Hepatocyte (in vitro differentiated cells): ENCODE data around the gene EPAS1. TPM values are rescaled to one million over a fixed set of nuclear protein-coding genes. Genes with fewer than 3 reads are reported as not detected.
A peak's percentile ranks its signal among the peaks of the same experiment; 100 is the strongest.

ENCODE experiments used
- DNase-seq: peaks from one replicate; pipeline ENCODE4 v3.0.0-alpha.2; 2016; ENCODE audit warnings: low spot score
- H2AFZ ChIP-seq: fragments of 200-600 bp; sonication (generic); 2 replicates; pipeline ENCODE4 v1.6.0; 2016; ENCODE audit warnings: antibody characterized with exemption, mild to moderate bottlenecking
- H3K27ac ChIP-seq: fragments of 200-600 bp; sonication (generic); 2 replicates; pipeline ENCODE4 v1.5.1; 2016; ENCODE audit warnings: mild to moderate bottlenecking
- H3K27me3 ChIP-seq: fragments of 200-600 bp; sonication (generic); 2 replicates; pipeline ENCODE4 v1.6.1; 2016
- H3K36me3 ChIP-seq: fragments of 200-600 bp; sonication (generic); replicated peaks from 2 replicates; pipeline ENCODE4 v1.5.1; 2016; ENCODE audit warnings: low read depth; ENCODE audit not compliant: insufficient read depth
- H3K4me1 ChIP-seq: fragments of 200-600 bp; sonication (generic); 2 replicates; pipeline ENCODE4 v1.5.1; 2016; ENCODE audit warnings: mild to moderate bottlenecking, moderate library complexity; ENCODE audit not compliant: insufficient read depth
- H3K4me2 ChIP-seq: fragments of 200-600 bp; sonication (generic); 2 replicates; pipeline ENCODE4 v1.6.0; 2016
- H3K4me3 ChIP-seq: fragments of 200-600 bp; sonication (generic); 2 replicates; pipeline ENCODE4 v1.5.1; 2016; ENCODE audit warnings: mild to moderate bottlenecking
- H3K79me2 ChIP-seq: fragments of 200-600 bp; sonication (generic); 2 replicates; pipeline ENCODE4 v1.6.0; 2017; ENCODE audit warnings: mild to moderate bottlenecking
- H3K9me2 ChIP-seq: fragments of 200-600 bp; sonication (generic); replicated peaks from 2 replicates; pipeline ENCODE4 v1.6.0; 2017; ENCODE audit warnings: mild to moderate bottlenecking; ENCODE audit not compliant: insufficient read depth
- H3K9me3 ChIP-seq: fragments of 200-600 bp; sonication (generic); 2 replicates; pipeline ENCODE4 v1.5.1; 2016; ENCODE audit warnings: low read depth, mild to moderate bottlenecking
- H4K20me1 ChIP-seq: fragments of 200-600 bp; sonication (generic); 2 replicates; pipeline ENCODE4 v1.6.0; 2016; ENCODE audit warnings: mild to moderate bottlenecking; ENCODE audit not compliant: insufficient read depth, poor library complexity, severe bottlenecking
- CTCF ChIP-seq: fragments of 200-600 bp; sonication (generic); IDR thresholded peaks from 2 replicates; pipeline ENCODE4 v1.5.1; 2016; ENCODE audit warnings: antibody characterized with exemption, mild to moderate bottlenecking; ENCODE audit not compliant: poor library complexity
- EZH2 ChIP-seq: fragments of 200-600 bp; sonication (generic); IDR thresholded peaks from 2 replicates; pipeline ENCODE4 v1.6.1; 2016; ENCODE audit warnings: antibody characterized with exemption, mild to moderate bottlenecking, borderline replicate concordance
- EZH2phosphoT487 ChIP-seq: fragments of 200-600 bp; sonication (generic); IDR thresholded peaks from one replicate; pipeline ENCODE4 v1.6.1; 2018; ENCODE audit warnings: antibody characterized with exemption, mild to moderate bottlenecking, low read depth, moderate library complexity; ENCODE audit not compliant: unreplicated experiment, severe bottlenecking
- WGBS: methylation state at CpG from one replicate; pipeline ENCODE4 v1.1.6; 2016; ENCODE audit warnings: low lambda C conversion rate; ENCODE audit errors: missing lambda C conversion rate; 5-methylcytosine and 5-hydroxymethylcytosine counted together
- polyA plus RNA-seq: library from polyadenylated mRNA; unstranded; fragments of >200 nt; fragmentation: Nextera tagmentation; extraction: Ambion mirVana; gene quantifications from 2 replicates; pipeline ENCODE4 v1.2.1, GENCODE V29; 2016
- total RNA-seq: library from RNA; depleted of rRNA; stranded (reverse); fragments of >200 nt; gene quantifications from 2 replicates; pipeline ENCODE4 v1.2.3, GENCODE V29; 2014

Gene EPAS1
- total and polyA plus RNA-seq, 2 experiments from 2014 or later, result 112 to 115 TPM

- Histone ChIP-seq H3K4me2 (peak overlapping the region; percentile 93), H3K27ac (peak overlapping the region; percentile 46), H3K4me1 (peaks cover 15% of the 10 kb centered on the region), H2AFZ (peak overlapping the region; percentile 34), H3K79me2 (peaks cover 35% of the 10 kb centered on the region), H3K4me3 (peak overlapping the region; percentile 61), H4K20me1 (peaks cover 21% of the 10 kb centered on the region), H3K9me3 (no peaks in the 10 kb centered on the region), H3K36me3 (no peaks in the 10 kb centered on the region), H3K9me2 (no peaks in the 10 kb centered on the region), H3K27me3 (no peaks in the 10 kb centered on the region)
- WGBS, result 29% methylated on average over 28 of the region's 28 CpGs
- no peak for DNase-seq
- TF ChIP-seq CTCF, result no peak
- TF ChIP-seq EZH2phosphoT487, result no peak
- TF ChIP-seq EZH2, result no peak
These were observed 879 bp upstream of the EPAS1 start for GRCh38 chr2:46296216-46296839.

- DNase-seq, result peak; percentile 90
- H3K9me3 ChIP-seq, result no peaks in the 10 kb centered on the region
- no peaks in the 10 kb centered on the region for H3K27me3 ChIP-seq
- peak overlapping the region; percentile 98 for H3K27ac ChIP-seq
- H3K36me3 ChIP-seq, result no peaks in the 10 kb centered on the region
- H2AFZ ChIP-seq, result peak overlapping the region; percentile 77
- WGBS, result under 1% methylated on average over 55 of the region's 65 CpGs
- H3K4me2 ChIP-seq, result peak overlapping the region; percentile 93
- H3K79me2 ChIP-seq, result peaks cover 49% of the 10 kb centered on the region
- TF ChIP-seq EZH2phosphoT487 (no peak), CTCF (peak; percentile 14), EZH2 (no peak)
- no peaks in the 10 kb centered on the region for H3K9me2 ChIP-seq
- H4K20me1 ChIP-seq, result peaks cover 25% of the 10 kb centered on the region
- H3K4me1 ChIP-seq, result peaks cover 18% of the 10 kb centered on the region
- H3K4me3 ChIP-seq, result peak overlapping the region; percentile 97
These were observed 502 bp downstream of the EPAS1 start for GRCh38 chr2:46297546-46298271.

GRCh38 chr2:46298272-46298521 is 990 bp downstream of the EPAS1 start:
- peak overlapping the region; percentile 77 for H2AFZ ChIP-seq
- peak overlapping the region; percentile 97 for H3K4me3 ChIP-seq
- peaks cover 54% of the 10 kb centered on the region for H3K79me2 ChIP-seq
- peak overlapping the region; percentile 93 for H3K4me2 ChIP-seq
- H3K36me3 ChIP-seq, result no peaks in the 10 kb centered on the region
- peak overlapping the region; percentile 98 for H3K27ac ChIP-seq
- H3K9me2 ChIP-seq, result no peaks in the 10 kb centered on the region
- peaks cover 23% of the 10 kb centered on the region for H3K4me1 ChIP-seq
- no peak for TF ChIP-seq EZH2phosphoT487
- TF ChIP-seq EZH2, result no peak
- TF ChIP-seq CTCF, result no peak
- no peaks in the 10 kb centered on the region for H3K27me3 ChIP-seq
- H4K20me1 ChIP-seq, result peaks cover 25% of the 10 kb centered on the region
- no peaks in the 10 kb centered on the region for H3K9me3 ChIP-seq
- whole genome bisulfite sequencing, result 1% methylated on average over 19 of the region's 19 CpGs
- no peak for DNase-seq
